Fibroblast of the aortic adventitia (primary cell): ENCODE results near the gene CNTROB. TPM values are rescaled to one million over a fixed set of nuclear protein-coding genes. Genes with fewer than 3 reads are reported as not detected.

ENCODE experiments used
- DNase-seq: peaks from one replicate; pipeline ENCODE4 v3.0.0-alpha.2; 2010; ENCODE audit warnings: low read depth
- H3K4me3 ChIP-seq: 2 replicates; pipeline ENCODE4 v1.5.1; 2011; ENCODE audit warnings: low read depth, mild to moderate bottlenecking, control low read depth, low read length, moderate library complexity
- small RNA-seq: library from RNA; depleted of rRNA; stranded (forward); fragments of <200 nt; gene quantifications from one replicate; pipeline ENCODE3, GENCODE V24; 2012
- total RNA-seq: library from RNA; depleted of rRNA; stranded (reverse); fragments of >200 nt; gene quantifications from 2 replicates; pipeline ENCODE4 v1.2.3, GENCODE V29; 2012; ENCODE audit warnings: low replicate concordance
- TF ChIP-seq, protein P1 (sequence below): IDR thresholded peaks from 2 replicates; pipeline ENCODE4 v1.5.1; 2011; ENCODE audit warnings: mild to moderate bottlenecking, low read length, control low read depth, inconsistent platforms; ENCODE audit not compliant: insufficient read depth

CNTROB gene
- total RNA-seq, 1 donor: 31.4 TPM

DNA sequence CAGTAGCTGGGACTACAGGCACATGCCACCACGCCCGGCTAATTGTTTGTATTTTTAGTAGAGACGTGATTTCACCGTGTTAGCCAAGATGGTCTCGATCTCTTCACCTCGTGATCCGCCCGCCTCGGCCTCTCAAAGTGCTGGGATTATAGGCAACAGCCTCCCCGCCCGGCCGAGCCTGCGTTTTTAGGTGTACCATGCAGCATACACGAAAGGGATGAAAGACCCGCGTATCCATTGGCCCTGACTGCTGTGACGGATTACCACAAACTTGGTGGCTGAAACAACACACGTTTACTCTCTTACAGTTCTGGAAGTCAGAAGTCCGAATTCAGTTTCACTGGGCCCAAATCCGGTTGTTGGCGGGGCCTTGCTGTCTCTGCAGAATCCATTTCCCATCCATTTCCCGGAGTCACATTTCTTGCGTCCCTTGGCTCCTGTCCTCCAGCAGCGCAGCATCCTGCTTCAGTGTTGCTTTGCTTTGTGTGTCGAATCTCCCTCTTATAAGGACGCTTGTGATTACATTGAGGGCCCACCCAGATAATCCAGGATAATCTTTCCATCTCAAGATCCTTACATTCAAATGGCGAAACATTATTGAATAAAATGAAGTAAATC, 62.1 kb downstream of the CNTROB start:
- no peak for DNase-seq
- TF ChIP-seq, protein P1, sequence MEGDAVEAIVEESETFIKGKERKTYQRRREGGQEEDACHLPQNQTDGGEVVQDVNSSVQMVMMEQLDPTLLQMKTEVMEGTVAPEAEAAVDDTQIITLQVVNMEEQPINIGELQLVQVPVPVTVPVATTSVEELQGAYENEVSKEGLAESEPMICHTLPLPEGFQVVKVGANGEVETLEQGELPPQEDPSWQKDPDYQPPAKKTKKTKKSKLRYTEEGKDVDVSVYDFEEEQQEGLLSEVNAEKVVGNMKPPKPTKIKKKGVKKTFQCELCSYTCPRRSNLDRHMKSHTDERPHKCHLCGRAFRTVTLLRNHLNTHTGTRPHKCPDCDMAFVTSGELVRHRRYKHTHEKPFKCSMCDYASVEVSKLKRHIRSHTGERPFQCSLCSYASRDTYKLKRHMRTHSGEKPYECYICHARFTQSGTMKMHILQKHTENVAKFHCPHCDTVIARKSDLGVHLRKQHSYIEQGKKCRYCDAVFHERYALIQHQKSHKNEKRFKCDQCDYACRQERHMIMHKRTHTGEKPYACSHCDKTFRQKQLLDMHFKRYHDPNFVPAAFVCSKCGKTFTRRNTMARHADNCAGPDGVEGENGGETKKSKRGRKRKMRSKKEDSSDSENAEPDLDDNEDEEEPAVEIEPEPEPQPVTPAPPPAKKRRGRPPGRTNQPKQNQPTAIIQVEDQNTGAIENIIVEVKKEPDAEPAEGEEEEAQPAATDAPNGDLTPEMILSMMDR: no peak
- H3K4me3 ChIP-seq: no peak overlapping the region

DNA sequence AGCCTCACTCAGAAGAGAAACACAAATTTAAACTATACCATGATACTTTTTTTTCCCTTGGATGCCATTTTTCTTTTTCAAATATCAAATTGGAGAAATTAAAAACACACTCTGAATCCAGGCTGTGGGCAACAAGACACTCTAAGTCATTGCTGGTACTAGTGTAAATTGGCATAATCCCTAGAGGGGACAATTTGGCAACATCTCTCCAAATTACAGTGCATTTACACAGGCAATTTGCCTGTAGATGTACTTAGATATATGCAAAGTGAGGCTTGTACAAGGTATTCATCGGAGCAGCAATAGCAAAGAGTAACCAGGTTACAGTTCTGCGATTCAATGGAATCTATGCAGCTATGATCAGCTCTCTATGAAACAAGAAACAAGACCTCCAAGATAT, 63.7 kb downstream of the CNTROB start:
- TF ChIP-seq, protein P1: no peak
- no peak overlapping the region for H3K4me3 ChIP-seq
- DNase-seq: no peak

DNA sequence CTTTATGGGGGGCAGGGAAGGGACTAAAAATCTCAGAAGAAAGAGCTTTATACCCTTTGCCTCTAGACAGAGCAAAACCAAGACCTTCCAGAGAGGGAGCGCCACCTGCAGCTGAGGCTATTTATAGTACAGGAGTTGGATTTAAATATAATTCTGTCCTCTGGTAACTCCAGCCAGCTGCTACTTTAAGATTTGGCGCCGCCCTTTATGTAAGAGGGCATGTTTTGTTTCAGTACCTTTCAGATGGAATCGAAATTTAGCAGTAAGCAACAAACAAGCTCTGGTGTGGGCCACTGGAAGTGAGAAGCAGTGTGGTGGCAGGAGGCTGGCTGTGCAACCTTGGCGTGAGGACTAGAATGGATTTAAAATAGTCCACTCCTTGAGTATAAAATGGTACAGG, 65.2 kb downstream of the CNTROB start:
- TF ChIP-seq, protein P1: peak; percentile 46
- DNase-seq: peak; percentile 50
- no peak overlapping the region for H3K4me3 ChIP-seq

Small RNAs within 50 kb of the gene (small RNA-seq; reads per million reads assigned to genes)
- gene SCARNA21: 4.6 reads per million, percentile 88 among the genes with 10 or more reads in this experiment

Other genes starting within 250 kb of the CNTROB start
- gene TP53, start 244.7 kb upstream of the CNTROB start, total RNA-seq: 17.8 and 68.7 TPM in 2 replicates
- gene WRAP53, start 243.7 kb upstream of the CNTROB start, total RNA-seq: 7.4 and 11.0 TPM in 2 replicates
- 0.90 and 3.9 TPM in 2 replicates for gene EFNB3, start 227.0 kb upstream of the CNTROB start, total RNA-seq
- gene DNAH2, start 214.5 kb upstream of the CNTROB start, total RNA-seq: under 0.01 TPM in 1 of 2 replicates, not detected in the other
- gene KDM6B, start 98.0 kb upstream of the CNTROB start, total RNA-seq: 5.7 and 32.1 TPM in 2 replicates
- 0.18 TPM in 1 of 2 replicates, not detected in the other for gene TMEM88, start 77.1 kb upstream of the CNTROB start, total RNA-seq
- gene NAA38, start 74.6 kb upstream of the CNTROB start, total RNA-seq: 39.1 and 41.1 TPM in 2 replicates
- gene CYB5D1, start 74.2 kb upstream of the CNTROB start, total RNA-seq: 6.8 and 11.2 TPM in 2 replicates
- 81.5 and 143 TPM in 2 replicates for gene CHD3, start 43.4 kb upstream of the CNTROB start, total RNA-seq
- gene RNF227, start 15.9 kb upstream of the CNTROB start, total RNA-seq: 2.8 and 27.4 TPM in 2 replicates
- gene KCNAB3, start 2.4 kb upstream of the CNTROB start, total RNA-seq: 1.3 TPM in 1 of 2 replicates, not detected in the other
- gene TRAPPC1, start 260 bp upstream of the CNTROB start, total RNA-seq: 15.3 and 48.8 TPM in 2 replicates
- not detected in 2 replicates for gene GUCY2D, start 70.4 kb downstream of the CNTROB start, total RNA-seq
- gene ALOX15B, start 106.9 kb downstream of the CNTROB start, total RNA-seq: 0.57 TPM in 1 of 2 replicates, not detected in the other
- not detected in 2 replicates for gene ALOX12B, start 155.5 kb downstream of the CNTROB start, total RNA-seq
- 0.09 TPM in 1 of 2 replicates, not detected in the other for gene ALOXE3, start 186.3 kb downstream of the CNTROB start, total RNA-seq
- gene HES7, start 191.9 kb downstream of the CNTROB start, total RNA-seq: 0.09 TPM in 1 of 2 replicates, not detected in the other
- gene PER1, start 220.2 kb downstream of the CNTROB start, total RNA-seq: 1.6 and 12.7 TPM in 2 replicates
- gene VAMP2, start 230.7 kb downstream of the CNTROB start, total RNA-seq: 5.2 and 6.0 TPM in 2 replicates
- gene TMEM107, start 244.2 kb downstream of the CNTROB start, total RNA-seq: 17.3 and 32.7 TPM in 2 replicates